AG04449 (cell line): ENCODE measurements around the gene SALL3.

Experiments
- CTCF ChIA-PET: fragments of 350-600 bp; formaldehyde crosslinking; extraction: SDS; loops from one replicate; lab custom pipeline; 2021; ENCODE audit warnings: antibody characterized with exemption; lab: Yijun Ruan, JAX
- POLR2A ChIA-PET: fragments of 400-600, 350-600 bp; formaldehyde crosslinking; extraction: SDS; loops from one replicate; lab custom pipeline; 2020; ENCODE audit warnings: antibody characterized with exemption, inconsistent platforms; lab: Yijun Ruan, JAX
- DNase-seq: peaks from one replicate; pipeline ENCODE4 v3.0.0-alpha.2; 2010; ENCODE audit warnings: low read depth, low spot score
- H3K4me3 ChIP-seq: 2 replicates; pipeline ENCODE4 v1.5.1; 2011; ENCODE audit warnings: low read depth, mild to moderate bottlenecking, control low read depth, low read length
- CTCF ChIP-seq: IDR thresholded peaks from one replicate; pipeline ENCODE4 v1.5.1; 2011; ENCODE audit warnings: mild to moderate bottlenecking, moderate library complexity, low read length, control low read depth, inconsistent platforms; ENCODE audit not compliant: insufficient read depth; ENCODE audit errors: missing control alignments

Gene SALL3

GRCh38 chr18:78969574-78970315 is 9.9 kb upstream of the SALL3 start:
- TF ChIP-seq CTCF: no peak
- no peak for DNase-seq
- H3K4me3 ChIP-seq: no peak overlapping the region

GRCh38 chr18:78970774-78971333 is 8.8 kb upstream of the SALL3 start:
- POLR2A ChIA-PET: no interaction called here
- H3K4me3 ChIP-seq: no peak overlapping the region
- DNase-seq: no peak
- TF ChIP-seq CTCF: no peak
- CTCF ChIA-PET: no interaction called here

More at GRCh38 chr18:78969574-78970315, 9.9 kb upstream of the SALL3 start:
- ChIA-PET CTCF (no interaction called here), POLR2A (no interaction called here)

- H3K4me3 ChIP-seq: no peak overlapping the region
- no peak for DNase-seq
- POLR2A ChIA-PET: no interaction called here
- CTCF ChIA-PET: no interaction called here
- no peak for TF ChIP-seq CTCF
Measured at GRCh38 chr18:78971511-78972245, 7.9 kb upstream of the SALL3 start.

GRCh38 chr18:78972385-78972918 is 7.2 kb upstream of the SALL3 start:
- ChIA-PET CTCF (no interaction called here), POLR2A (no interaction called here)
- no peak for DNase-seq
- no peak for TF ChIP-seq CTCF
- H3K4me3 ChIP-seq: no peak overlapping the region

GRCh38 chr18:78972930-78973331 is 6.7 kb upstream of the SALL3 start:
- H3K4me3 ChIP-seq: no peak overlapping the region
- no peak for TF ChIP-seq CTCF
- no peak for DNase-seq
- ChIA-PET POLR2A (no interaction called here), CTCF (no interaction called here)
